ENCODE data around the gene MAL. TPM values are rescaled to one million over a fixed set of nuclear protein-coding genes. Genes with fewer than 3 reads are reported as not detected.

Gene MAL
- total RNA-seq, 1 donor from 2014 or later, result 0.41 TPM

GRCh38 chr2:95032868-95033603 is 7.5 kb downstream of the MAL start:
- no peak for TF ChIP-seq EZH2 (IDR thresholded peaks at IDR 0.05; ENCODE audit: insufficient read depth, low read length)
- no peak for TF ChIP-seq CTCF (IDR thresholded peaks at IDR 0.05; ENCODE audit: insufficient read depth, low read depth, low read length)
- DNase-seq (ENCODE audit: low read depth) (no peak), FAIRE-seq (no peak)
- H3K4me3 ChIP-seq (ENCODE audit: insufficient read depth, low read depth, low read length), result no peak overlapping the region
- Mint-ChIP-seq H3K27me3 (ENCODE audit: low read depth, unreplicated experiment) (peaks cover 45% of the 10 kb centered on the region), H3K36me3 (ENCODE audit: low read depth, unreplicated experiment) (peaks cover 2% of the 10 kb centered on the region), H3K27ac (ENCODE audit: unreplicated experiment) (no peak overlapping the region), H3K4me3 (ENCODE audit: unreplicated experiment) (no peak overlapping the region), H3K9me3 (ENCODE audit: unreplicated experiment) (peaks cover 5% of the 10 kb centered on the region), H3K4me1 (ENCODE audit: low read depth, unreplicated experiment) (peaks cover 20% of the 10 kb centered on the region)
- H3K9me3 ChIP-seq (ENCODE audit: insufficient read depth, low read depth, low read length), result no peaks in the 10 kb centered on the region
- H2AFZ ChIP-seq (ENCODE audit: low read depth, low read length), result no peak overlapping the region
- H3K36me3 ChIP-seq (ENCODE audit: insufficient read depth, low read length), result no peaks in the 10 kb centered on the region
- no peaks in the 10 kb centered on the region for H3K79me2 ChIP-seq (ENCODE audit: insufficient read depth, low read length)
- peaks cover 10% of the 10 kb centered on the region for H4K20me1 ChIP-seq (ENCODE audit: insufficient read depth, low read length)
- peaks cover 14% of the 10 kb centered on the region for H3K27me3 ChIP-seq (ENCODE audit: insufficient read depth, low read length)
- no peak overlapping the region for H3K4me2 ChIP-seq (ENCODE audit: low read length)
- H3K9ac ChIP-seq (ENCODE audit: low read length), result no peak overlapping the region
- no peak overlapping the region for H3K27ac ChIP-seq (ENCODE audit: low read depth, low read length)
- peaks cover 4% of the 10 kb centered on the region for H3K4me1 ChIP-seq (ENCODE audit: insufficient read depth, low read length)

GRCh38 chr2:95034221-95034620 is 8.7 kb downstream of the MAL start:
- FAIRE-seq (no peak), DNase-seq (ENCODE audit: low read depth) (no peak)
- Mint-ChIP-seq H3K36me3 (ENCODE audit: low read depth, unreplicated experiment) (peaks cover 2% of the 10 kb centered on the region), H3K27ac (ENCODE audit: unreplicated experiment) (no peak overlapping the region), H3K27me3 (ENCODE audit: low read depth, unreplicated experiment) (peaks cover 37% of the 10 kb centered on the region), H3K9me3 (ENCODE audit: unreplicated experiment) (peaks cover 5% of the 10 kb centered on the region), H3K4me1 (ENCODE audit: low read depth, unreplicated experiment) (peaks cover 20% of the 10 kb centered on the region), H3K4me3 (ENCODE audit: unreplicated experiment) (no peak overlapping the region)
- no peaks in the 10 kb centered on the region for H3K9me3 ChIP-seq (ENCODE audit: insufficient read depth, low read depth, low read length)
- H3K4me3 ChIP-seq (ENCODE audit: insufficient read depth, low read depth, low read length), result no peak overlapping the region
- peaks cover 10% of the 10 kb centered on the region for H3K27me3 ChIP-seq (ENCODE audit: insufficient read depth, low read length)
- peaks cover 4% of the 10 kb centered on the region for H3K4me1 ChIP-seq (ENCODE audit: insufficient read depth, low read length)
- no peak overlapping the region for H2AFZ ChIP-seq (ENCODE audit: low read depth, low read length)
- H4K20me1 ChIP-seq (ENCODE audit: insufficient read depth, low read length), result peaks cover 14% of the 10 kb centered on the region
- H3K27ac ChIP-seq (ENCODE audit: low read depth, low read length), result no peak overlapping the region
- TF ChIP-seq CTCF (IDR thresholded peaks at IDR 0.05; ENCODE audit: insufficient read depth, low read depth, low read length), result no peak
- no peak for TF ChIP-seq EZH2 (IDR thresholded peaks at IDR 0.05; ENCODE audit: insufficient read depth, low read length)
- no peaks in the 10 kb centered on the region for H3K79me2 ChIP-seq (ENCODE audit: insufficient read depth, low read length)
- H3K9ac ChIP-seq (ENCODE audit: low read length), result no peak overlapping the region
- no peaks in the 10 kb centered on the region for H3K36me3 ChIP-seq (ENCODE audit: insufficient read depth, low read length)
- H3K4me2 ChIP-seq (ENCODE audit: low read length), result no peak overlapping the region

DNA sequence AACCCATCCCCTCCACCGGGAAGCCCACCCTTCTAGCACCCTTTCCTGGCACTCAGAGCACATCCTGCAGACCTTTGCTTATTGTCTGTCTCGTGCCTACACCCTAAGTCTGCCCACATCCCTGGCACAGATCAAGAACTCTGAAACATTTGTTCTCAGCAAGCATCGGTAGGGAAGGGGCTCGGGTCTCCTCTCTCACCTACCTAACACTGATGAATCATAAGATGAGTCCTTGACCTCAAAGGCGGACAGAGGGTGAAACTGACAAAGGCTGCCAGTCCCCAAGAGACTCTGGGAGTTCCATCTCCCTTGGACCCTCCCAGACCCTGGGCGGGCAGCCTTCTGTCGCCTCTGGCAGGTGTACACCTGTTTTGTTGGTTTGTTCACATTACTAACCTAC is 9.3 kb downstream of the MAL start:
- H3K27ac Mint-ChIP-seq (ENCODE audit: unreplicated experiment), result no peak overlapping the region

More for the DNA sequence above, 9.3 kb downstream of the MAL start:
- DNase-seq (ENCODE audit: low read depth) (no peak), FAIRE-seq (no peak)
- Mint-ChIP-seq H3K9me3 (ENCODE audit: unreplicated experiment) (peaks cover 5% of the 10 kb centered on the region), H3K4me1 (ENCODE audit: low read depth, unreplicated experiment) (peaks cover 17% of the 10 kb centered on the region), H3K4me3 (ENCODE audit: unreplicated experiment) (no peak overlapping the region), H3K36me3 (ENCODE audit: low read depth, unreplicated experiment) (peaks cover 2% of the 10 kb centered on the region), H3K27me3 (ENCODE audit: low read depth, unreplicated experiment) (peaks cover 32% of the 10 kb centered on the region)
- no peaks in the 10 kb centered on the region for H3K79me2 ChIP-seq (ENCODE audit: insufficient read depth, low read length)
- peaks cover 14% of the 10 kb centered on the region for H4K20me1 ChIP-seq (ENCODE audit: insufficient read depth, low read length)
- TF ChIP-seq CTCF (IDR thresholded peaks at IDR 0.05; ENCODE audit: insufficient read depth, low read depth, low read length) (no peak), EZH2 (IDR thresholded peaks at IDR 0.05; ENCODE audit: insufficient read depth, low read length) (no peak)
- H3K9me3 ChIP-seq (ENCODE audit: insufficient read depth, low read depth, low read length), result no peaks in the 10 kb centered on the region
- peaks cover 4% of the 10 kb centered on the region for H3K4me1 ChIP-seq (ENCODE audit: insufficient read depth, low read length)
- no peaks in the 10 kb centered on the region for H3K36me3 ChIP-seq (ENCODE audit: insufficient read depth, low read length)
- H3K27me3 ChIP-seq (ENCODE audit: insufficient read depth, low read length), result peaks cover 6% of the 10 kb centered on the region
- no peak overlapping the region for H2AFZ ChIP-seq (ENCODE audit: low read depth, low read length)
- no peak overlapping the region for H3K4me2 ChIP-seq (ENCODE audit: low read length)
- H3K4me3 ChIP-seq (ENCODE audit: insufficient read depth, low read depth, low read length), result no peak overlapping the region
- H3K27ac ChIP-seq (ENCODE audit: low read depth, low read length), result no peak overlapping the region
- H3K9ac ChIP-seq (ENCODE audit: low read length), result no peak overlapping the region
